ENCODE results near the gene GAN. TPM values are rescaled to one million over a fixed set of nuclear protein-coding genes. Genes with fewer than 3 reads are reported as not detected.

GAN gene
- total RNA-seq, 4 donors from 2014 or later, result 12.9 to 378 (median 14.7) TPM

DNA sequence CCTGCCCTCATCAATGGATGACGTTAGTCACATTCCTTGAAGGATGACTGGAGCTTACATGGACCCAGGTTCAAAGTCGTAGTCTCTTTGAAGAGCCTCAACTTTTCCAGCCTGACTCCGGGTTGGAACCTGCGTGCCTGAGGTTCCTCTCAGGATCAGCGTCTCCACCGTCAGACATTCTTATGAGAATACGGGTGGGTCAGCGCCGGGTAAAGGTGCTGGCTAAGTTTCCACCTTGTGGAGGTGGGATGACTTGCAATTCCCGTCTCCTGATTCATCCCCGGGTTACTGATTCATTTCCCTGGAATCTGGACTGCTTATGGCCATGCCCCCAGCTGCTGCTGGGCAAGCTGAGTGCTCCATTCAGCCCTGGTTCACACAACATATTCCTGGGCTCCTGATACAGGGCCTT is 90.9 kb downstream of the GAN start:
- WGBS, 2 donors (ENCODE audit: low coverage in 1 of 2), result 76 to 80% methylated on average over 1 to 11 of the region's 11 CpGs
- H3K4me1 ChIP-seq, result peaks cover 3 to 9% (median 6%) of the 10 kb centered on the region in 4 donors
- in situ Hi-C loops (cut with MboI; ENCODE audit: low pct_ligation_motif_present in 1 of 4, low pct_unique_long_range_greater_than_20kb in 1 of 4, low sequenced_read_pairs in 3 of 4) (loop anchor here in 3 of 4 donors (10.0 to 25.0 kb wide), 2 partner anchors 207 to 319 kb away; no protein-coding TSS in a partner anchor), intact Hi-C loops (cut with DNase I; ENCODE audit: low total_unique reads) (loop anchor here (10.0 kb wide), 1 partner anchor 209 kb away; no protein-coding TSS in a partner anchor)
- no peak overlapping the region for H3K4me3 ChIP-seq
- no peak for TF ChIP-seq EP300 (IDR thresholded peaks at IDR 0.05; ENCODE audit: low read depth)
- H3K9me3 ChIP-seq, result no peaks in the 10 kb centered on the region
- no peak overlapping the region for H3K27ac ChIP-seq
- H3K36me3 ChIP-seq, result no peaks in the 10 kb centered on the region
- no peak for DNase-seq
- H3K27me3 ChIP-seq, result no peaks in the 10 kb centered on the region

DNA sequence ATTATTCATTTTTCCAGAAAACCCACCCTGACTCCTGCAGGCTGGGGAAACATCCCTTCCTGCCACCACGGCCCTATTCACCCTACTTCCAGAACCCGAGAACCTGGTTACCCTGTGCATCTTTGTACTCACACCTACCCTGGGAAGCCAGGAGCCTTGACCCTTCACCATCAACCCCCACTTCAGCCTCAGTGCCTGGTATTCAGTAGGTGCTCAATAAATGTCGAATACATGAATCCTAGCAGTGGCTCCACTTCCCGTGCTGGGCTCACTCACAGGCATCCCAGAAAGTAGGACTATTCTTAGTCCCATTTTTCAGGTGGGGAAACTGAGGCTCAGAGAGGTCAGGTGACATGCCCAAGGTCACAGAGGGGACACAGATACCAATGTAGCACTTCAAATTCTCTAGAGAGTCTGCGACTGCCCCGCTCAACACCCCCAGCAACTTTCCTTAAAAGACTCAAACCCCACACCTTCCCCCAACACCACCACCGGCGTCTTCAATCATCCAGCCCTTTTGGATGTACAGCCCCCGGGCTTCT is 93.7 kb downstream of the GAN start:
- WGBS, 2 donors (ENCODE audit: low coverage in 1 of 2), result 88% methylated on average over 9 of the region's 9 CpGs; no CpG with 5 or more reads in 1 of the 2 donors
- Histone ChIP-seq H3K4me3 (no peak overlapping the region), H3K36me3 (no peaks in the 10 kb centered on the region), H3K27me3 (no peaks in the 10 kb centered on the region), H3K27ac (no peak overlapping the region), H3K9me3 (no peaks in the 10 kb centered on the region), H3K4me1 (peaks cover 3 to 6% (median 4%) of the 10 kb centered on the region in 4 donors)
- in situ Hi-C loops (cut with MboI; ENCODE audit: low pct_ligation_motif_present in 1 of 4, low pct_unique_long_range_greater_than_20kb in 1 of 4, low sequenced_read_pairs in 3 of 4) (loop anchor here in 3 of 4 donors (10.0 to 25.0 kb wide), 2 partner anchors 204 to 316 kb away; no protein-coding TSS in a partner anchor), intact Hi-C loops (cut with DNase I; ENCODE audit: low total_unique reads) (loop anchor here (10.0 kb wide), 1 partner anchor 206 kb away; no protein-coding TSS in a partner anchor)
- DNase-seq, result no peak
- TF ChIP-seq EP300 (IDR thresholded peaks at IDR 0.05; ENCODE audit: low read depth), result no peak
- no peak for TF ChIP-seq POLR2AphosphoS5 (IDR thresholded peaks at IDR 0.05)
- no peak for TF ChIP-seq POLR2A (IDR thresholded peaks at IDR 0.05)
- TF ChIP-seq, protein P1, sequence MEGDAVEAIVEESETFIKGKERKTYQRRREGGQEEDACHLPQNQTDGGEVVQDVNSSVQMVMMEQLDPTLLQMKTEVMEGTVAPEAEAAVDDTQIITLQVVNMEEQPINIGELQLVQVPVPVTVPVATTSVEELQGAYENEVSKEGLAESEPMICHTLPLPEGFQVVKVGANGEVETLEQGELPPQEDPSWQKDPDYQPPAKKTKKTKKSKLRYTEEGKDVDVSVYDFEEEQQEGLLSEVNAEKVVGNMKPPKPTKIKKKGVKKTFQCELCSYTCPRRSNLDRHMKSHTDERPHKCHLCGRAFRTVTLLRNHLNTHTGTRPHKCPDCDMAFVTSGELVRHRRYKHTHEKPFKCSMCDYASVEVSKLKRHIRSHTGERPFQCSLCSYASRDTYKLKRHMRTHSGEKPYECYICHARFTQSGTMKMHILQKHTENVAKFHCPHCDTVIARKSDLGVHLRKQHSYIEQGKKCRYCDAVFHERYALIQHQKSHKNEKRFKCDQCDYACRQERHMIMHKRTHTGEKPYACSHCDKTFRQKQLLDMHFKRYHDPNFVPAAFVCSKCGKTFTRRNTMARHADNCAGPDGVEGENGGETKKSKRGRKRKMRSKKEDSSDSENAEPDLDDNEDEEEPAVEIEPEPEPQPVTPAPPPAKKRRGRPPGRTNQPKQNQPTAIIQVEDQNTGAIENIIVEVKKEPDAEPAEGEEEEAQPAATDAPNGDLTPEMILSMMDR (IDR thresholded peaks at IDR 0.05), result no peak

DNA sequence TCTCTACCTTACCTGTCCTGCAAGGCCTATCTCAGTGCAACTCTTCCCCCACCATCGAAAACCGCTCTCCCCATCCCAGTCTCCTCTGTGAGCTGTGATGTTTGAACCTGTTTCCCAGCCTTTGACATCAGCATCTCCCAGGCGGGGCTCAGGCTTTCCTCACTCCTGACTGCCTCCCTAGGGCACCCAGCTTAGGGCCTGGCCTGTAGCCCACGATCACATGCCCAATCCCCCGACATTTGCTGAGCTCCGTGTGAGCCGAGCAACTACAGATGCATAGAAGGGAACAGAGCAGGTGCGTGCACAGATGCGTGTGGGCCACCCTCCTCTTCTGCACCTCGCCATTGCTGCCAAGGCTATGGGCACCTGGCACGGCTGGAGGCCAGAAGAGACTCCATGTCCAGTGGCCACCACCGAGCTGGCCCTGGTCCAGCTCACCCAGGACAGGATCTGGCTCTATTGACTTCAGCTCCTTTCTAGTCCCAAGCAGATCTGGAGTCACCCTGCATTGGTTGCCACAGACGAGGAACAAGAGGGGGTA is 94.3 kb downstream of the GAN start:
- Histone ChIP-seq H3K27ac (no peak overlapping the region), H3K27me3 (no peaks in the 10 kb centered on the region), H3K4me1 (no peaks in the 10 kb centered on the region), H3K9me3 (no peaks in the 10 kb centered on the region), H3K4me3 (no peak overlapping the region), H3K36me3 (no peaks in the 10 kb centered on the region)
- in situ Hi-C loops (cut with MboI; ENCODE audit: low pct_ligation_motif_present in 1 of 4, low pct_unique_long_range_greater_than_20kb in 1 of 4, low sequenced_read_pairs in 3 of 4) (loop anchor here in 3 of 4 donors (10.0 to 25.0 kb wide), 2 partner anchors 203 to 316 kb away; no protein-coding TSS in a partner anchor), intact Hi-C loops (cut with DNase I; ENCODE audit: low total_unique reads) (loop anchor here (10.0 kb wide), 1 partner anchor 206 kb away; no protein-coding TSS in a partner anchor)
- no peak for TF ChIP-seq EP300 (IDR thresholded peaks at IDR 0.05; ENCODE audit: low read depth)
- TF ChIP-seq POLR2A (IDR thresholded peaks at IDR 0.05), result no peak
- no peak for TF ChIP-seq POLR2AphosphoS5 (IDR thresholded peaks at IDR 0.05)
- TF ChIP-seq, protein P1 (IDR thresholded peaks at IDR 0.05), result no peak
- 82% methylated on average over 13 of the region's 13 CpGs; no CpG with 5 or more reads in 1 of the 2 donors for WGBS, 2 donors (ENCODE audit: low coverage in 1 of 2)
- DNase-seq, result no peak

DNA sequence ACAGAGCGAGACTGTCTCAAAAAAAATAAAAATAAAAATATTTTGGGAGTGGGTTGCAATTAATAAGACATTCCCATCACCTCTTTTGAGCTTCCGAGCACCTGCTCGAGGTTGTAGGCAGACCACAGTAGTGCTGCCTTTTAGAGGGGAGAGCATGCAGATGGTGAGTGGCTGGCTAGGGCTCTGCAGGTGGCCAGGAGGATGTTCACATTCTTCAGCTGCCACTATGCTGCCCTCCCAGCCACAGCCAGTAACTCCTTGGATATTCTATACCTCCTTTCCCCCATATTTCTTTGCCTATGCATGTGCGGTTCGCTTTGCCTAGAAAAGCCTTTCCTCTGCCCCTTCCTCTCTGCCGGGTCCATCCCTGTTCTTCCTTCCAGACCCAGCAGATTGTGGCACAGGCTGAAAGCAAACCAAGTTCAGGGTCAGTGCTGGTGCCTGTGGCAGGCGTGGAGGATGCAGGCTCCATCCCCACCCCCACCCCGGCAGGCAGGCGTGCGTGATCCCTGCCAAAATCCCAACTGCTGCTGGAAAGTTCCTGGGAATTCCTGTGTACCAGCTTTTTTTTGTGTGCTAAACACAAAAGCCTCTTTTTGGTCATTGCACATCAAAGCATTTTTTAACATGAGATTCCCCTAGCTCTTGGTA is 96.0 kb downstream of the GAN start:
- Histone ChIP-seq H3K27ac (no peak overlapping the region), H3K4me3 (no peak overlapping the region), H3K4me1 (peaks cover 0 to 4% (median 0%) of the 10 kb centered on the region in 4 donors), H3K36me3 (no peaks in the 10 kb centered on the region), H3K9me3 (no peaks in the 10 kb centered on the region), H3K27me3 (no peaks in the 10 kb centered on the region)
- intact Hi-C loops (cut with DNase I; ENCODE audit: low total_unique reads), result no loop called here
- 71% methylated on average over 10 of the region's 10 CpGs; no CpG with 5 or more reads in 1 of the 2 donors for WGBS, 2 donors (ENCODE audit: low coverage in 1 of 2)
- in situ Hi-C loops (cut with MboI; ENCODE audit: low pct_ligation_motif_present in 1 of 4, low pct_unique_long_range_greater_than_20kb in 1 of 4, low sequenced_read_pairs in 3 of 4), result loop anchor here in 1 of 4 donors (25.0 kb wide), 1 partner anchor 202 kb away; no protein-coding TSS in a partner anchor
- TF ChIP-seq, protein P1 (IDR thresholded peaks at IDR 0.05), result no peak
- TF ChIP-seq POLR2A (IDR thresholded peaks at IDR 0.05), result no peak
- no peak for TF ChIP-seq POLR2AphosphoS5 (IDR thresholded peaks at IDR 0.05)
- no peak for TF ChIP-seq EP300 (IDR thresholded peaks at IDR 0.05; ENCODE audit: low read depth)
- DNase-seq, result no peak

Measured in transverse colon (tissue), 4 donors.